ENCODE results near the gene LRRC7.

The LRRC7 gene

DNA sequence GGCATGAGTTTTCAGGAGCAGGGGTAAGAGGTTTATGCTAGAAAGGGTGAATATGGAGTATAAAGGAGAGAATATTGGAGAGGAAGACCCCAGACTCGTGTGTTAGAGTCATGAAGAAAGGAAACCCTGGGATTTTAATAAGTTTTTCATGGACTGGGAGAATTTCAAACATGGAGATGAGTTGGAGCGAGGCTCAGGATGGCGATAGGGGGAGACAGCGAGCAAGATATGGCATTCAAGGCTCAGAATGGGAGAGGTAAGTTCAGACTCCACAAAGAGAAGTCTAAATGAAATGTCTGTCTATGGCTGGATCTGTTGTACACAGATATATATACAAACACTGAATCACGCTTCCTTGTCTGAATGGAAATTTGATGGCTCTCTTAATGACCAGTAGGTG, 545.1 kb downstream of the LRRC7 start:
- DNase-seq = no peak

DNA sequence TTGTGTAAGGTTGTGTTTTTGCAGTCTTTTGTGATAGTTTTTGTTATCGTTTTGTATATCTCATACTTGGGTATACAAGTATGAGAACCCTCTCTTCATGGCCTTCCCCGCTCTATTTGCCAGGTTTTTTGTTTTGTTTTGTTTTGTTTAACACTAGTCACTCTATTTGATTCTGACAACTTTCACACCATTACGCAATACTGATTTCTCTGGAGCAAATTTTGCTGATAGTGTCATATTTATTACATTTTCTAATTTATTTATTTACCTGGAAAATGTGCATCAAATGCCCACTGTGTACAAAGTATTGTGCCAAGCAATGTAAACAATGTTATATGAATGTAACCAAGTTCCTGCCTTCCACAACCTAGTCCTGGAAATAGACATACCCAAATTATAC, 547.6 kb downstream of the LRRC7 start:
- DNase-seq = no peak

DNA sequence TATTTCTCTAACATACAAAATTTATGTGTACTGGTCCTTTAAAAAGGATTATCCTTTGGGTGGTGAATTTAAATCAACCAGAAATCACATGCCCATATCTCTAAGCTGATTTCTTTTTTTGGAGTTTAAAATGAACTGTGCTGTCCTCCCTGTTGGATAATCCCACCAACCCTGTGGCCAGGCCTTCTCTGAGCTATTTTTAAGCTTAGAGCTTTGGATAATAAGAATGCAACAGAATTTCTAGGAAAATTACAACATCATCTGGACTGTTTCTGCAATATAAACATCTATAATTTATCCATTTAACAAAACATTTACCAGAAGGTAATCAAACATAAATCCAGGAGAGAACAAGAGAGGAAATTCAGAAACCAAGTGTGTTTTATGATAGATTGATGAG, 549.3 kb downstream of the LRRC7 start:
- DNase-seq = no peak

DNA sequence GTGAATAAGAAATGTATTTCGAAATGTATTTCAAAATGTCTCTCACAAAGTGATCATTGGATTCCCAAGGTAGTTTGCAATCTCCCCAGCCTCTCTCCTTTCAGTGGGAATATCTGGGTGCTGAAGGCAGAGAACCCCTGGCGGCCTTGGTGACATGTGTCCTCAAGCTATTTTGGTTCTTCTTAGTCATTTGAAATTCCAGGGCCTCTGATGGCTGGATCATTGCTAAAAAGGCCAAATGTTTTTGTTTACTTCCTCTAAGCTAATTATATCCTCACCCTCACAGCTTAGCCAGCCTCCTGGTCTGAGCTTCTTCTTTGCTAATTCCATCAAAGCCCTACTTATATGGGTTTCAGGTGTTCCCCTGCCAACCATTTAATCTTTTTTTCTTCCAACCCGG, 566.4 kb downstream of the LRRC7 start:
- DNase-seq = no peak

DNA sequence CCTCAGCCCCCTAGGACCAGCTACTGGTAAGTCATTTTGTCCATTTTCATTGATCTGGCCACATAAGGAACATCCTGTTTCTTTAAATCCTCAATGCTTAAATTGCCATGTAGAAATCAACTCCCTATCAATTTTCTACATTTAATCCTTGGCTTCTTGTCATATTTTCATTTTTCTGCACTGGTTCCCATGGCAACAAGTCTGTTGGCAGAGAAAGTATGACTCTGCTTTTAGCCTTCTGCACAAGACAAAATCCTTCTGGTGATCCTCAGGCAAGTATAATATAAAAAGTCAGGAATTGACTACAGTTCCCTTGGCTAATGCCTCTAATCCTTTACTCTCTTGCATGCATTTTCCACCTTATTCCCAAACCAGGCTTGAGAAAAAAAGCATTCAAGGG, 572.6 kb downstream of the LRRC7 start:
- no peak for DNase-seq

DNA sequence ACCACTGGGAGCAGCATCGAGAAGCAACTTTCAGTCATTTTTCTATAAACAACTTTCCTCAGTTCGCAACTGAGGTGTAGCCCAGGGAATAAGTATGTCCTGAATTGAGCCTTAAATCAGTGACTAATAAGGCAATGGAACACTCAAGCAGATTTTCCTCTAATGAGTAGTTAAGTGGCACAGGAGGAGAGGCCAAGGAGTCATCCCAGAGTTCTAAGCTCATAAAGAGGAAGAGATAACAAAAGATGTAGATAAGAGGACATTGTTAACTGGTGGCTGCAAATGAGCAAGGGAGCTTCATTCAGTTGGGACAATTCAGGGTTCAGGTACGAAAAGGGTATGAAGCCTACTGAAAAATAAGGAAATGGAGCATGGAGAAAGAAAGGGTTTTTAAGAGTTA, 573.2 kb downstream of the LRRC7 start:
- DNase-seq = no peak

DNA sequence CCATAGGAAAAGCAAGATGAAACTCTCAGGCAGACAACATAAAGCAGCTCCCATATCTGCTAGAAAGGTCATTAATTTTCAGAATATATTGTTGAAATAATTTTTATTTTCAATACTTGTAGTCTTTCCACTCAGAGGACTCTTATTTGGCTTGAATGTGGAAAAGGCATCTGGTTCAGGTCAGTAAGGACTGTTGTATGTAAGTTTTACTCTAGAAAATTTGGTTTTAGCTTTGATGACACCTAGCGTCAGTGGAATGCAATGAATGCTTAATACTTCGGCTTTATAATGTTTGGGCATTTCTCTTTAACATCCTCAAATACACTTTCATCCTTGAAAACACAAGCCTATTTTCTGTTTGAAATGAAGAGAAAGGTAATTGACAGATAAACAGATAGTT, 574.4 kb downstream of the LRRC7 start:
- no peak for DNase-seq

DNA sequence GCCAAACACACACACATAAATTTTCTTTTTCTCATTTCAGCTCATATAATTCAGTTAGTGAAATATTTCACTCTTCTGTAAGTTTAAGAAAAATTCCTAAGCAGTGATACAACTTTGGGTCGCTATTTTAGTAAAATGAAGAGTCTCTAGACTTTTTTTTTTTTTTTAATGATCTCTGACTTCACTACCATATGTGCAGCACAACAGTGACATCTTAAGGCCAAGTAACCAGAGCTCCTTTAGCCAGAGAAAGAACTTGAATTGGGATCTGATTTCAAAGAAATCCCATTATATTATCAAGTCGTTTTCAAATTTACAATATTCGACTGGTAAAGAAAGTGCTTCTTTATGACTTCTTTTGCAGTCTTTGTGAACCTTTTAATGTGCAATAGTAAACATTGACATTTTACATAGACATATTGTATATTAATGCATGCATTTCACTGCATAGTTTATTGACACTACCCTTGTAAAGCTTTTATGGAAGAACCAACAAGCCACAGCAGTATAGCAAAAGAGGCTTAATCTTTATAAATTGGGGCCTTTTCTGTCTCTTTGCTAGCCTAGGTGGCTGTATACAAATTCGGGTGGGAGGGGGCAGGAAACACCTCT, 575.4 kb downstream of the LRRC7 start:
- no peak for DNase-seq

DNA sequence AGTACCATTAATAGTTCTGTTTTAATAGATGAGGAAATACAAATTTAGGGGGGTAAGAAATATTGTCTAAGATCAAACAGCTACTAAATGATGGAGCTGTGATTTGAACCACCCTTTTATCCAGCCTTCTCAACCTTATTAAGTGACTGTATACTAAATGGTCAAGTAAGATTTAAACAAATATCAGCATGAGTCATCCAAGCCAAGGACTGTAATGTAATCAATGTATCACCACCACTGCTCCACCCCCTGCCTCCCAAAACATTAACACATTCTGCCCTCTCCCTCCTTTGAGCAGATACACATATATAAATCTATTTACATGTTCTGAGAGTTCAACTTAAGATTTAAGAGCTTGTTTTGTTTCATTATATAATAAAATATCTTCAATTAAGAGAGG, 578.8 kb downstream of the LRRC7 start:
- DNase-seq = no peak

DNA sequence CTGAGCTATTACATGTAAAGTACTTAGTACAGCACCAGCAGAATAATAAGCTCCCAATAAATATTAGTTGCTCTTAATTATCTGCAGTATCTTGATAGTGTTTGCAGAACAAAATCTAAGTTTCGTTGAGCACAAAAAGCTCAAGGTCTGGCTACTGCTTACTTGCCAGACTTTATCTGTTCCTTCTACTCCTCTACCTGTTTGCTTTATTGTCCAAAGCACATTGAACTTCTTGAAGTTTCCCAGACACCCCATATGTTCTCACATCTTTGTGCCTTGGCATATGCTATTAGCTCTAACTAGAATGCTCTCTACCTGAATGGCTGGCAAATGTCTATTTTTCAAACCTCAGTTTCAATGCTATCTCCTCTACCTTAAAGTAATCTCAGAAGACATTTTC, 582.7 kb downstream of the LRRC7 start:
- DNase-seq = no peak

DNA sequence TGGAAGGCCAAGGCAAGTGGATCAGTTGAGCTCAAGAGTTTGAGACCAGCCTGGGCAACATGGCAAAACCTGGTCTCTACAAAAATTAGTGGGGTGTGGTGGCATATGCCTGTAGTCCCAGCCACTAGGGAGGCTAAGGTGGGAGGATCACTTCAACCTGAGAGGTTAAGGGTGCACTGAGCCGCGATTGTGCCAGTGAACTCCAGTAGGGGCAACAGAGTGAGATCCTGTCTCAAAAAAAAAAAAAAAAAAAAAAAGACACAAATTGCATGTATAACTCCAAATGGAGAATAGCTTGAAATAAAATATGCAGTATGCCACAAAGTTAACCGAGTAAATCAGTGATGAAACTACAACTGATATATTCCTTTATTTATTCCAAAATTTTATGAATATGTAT, 586.0 kb downstream of the LRRC7 start:
- no peak for DNase-seq

DNA sequence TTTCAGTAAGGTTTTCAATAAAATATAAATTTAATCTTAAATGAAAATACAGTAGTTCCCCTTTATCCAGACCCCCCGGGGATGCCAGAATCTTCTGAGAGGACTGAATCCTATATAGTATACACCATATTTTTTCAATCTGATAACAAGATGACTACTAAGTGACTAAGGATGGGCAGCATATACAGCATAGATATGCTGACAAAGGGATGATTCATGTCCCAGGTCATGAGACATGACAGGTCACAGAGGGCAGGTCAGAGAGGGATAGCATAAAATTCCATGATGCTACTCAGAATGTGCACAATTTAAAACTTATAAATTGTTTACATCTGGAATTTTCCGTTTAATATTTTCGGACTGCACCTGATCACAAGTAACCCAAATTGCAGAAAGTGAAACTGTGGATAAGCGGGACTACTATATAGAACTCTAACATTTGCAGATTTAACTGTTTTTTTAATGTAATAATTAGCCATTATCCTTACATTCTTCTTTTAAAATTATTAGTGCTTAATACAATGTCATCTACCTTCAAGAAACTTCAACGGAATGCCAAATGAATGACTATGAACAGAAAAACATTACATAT, 588.9 kb downstream of the LRRC7 start:
- no peak for DNase-seq

DNA sequence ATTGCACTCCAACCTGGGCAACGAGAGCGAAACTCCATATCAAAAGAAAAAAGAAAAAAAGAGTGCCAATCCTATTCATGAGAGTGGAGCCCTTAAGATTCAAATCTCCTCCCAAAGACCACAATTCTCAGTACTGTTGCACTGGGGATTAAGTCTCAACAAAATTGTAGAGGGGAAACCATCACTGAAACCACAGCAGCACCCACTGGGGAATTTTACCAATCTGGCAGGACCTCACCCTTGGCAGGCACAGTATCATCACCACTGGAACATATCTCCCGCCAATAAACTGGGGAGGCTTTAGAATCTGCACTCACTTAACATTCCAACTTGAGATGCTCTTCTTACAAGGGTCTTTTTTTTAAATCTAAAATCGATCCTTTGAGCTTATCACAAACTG, 596.6 kb downstream of the LRRC7 start:
- no peak for DNase-seq

DNA sequence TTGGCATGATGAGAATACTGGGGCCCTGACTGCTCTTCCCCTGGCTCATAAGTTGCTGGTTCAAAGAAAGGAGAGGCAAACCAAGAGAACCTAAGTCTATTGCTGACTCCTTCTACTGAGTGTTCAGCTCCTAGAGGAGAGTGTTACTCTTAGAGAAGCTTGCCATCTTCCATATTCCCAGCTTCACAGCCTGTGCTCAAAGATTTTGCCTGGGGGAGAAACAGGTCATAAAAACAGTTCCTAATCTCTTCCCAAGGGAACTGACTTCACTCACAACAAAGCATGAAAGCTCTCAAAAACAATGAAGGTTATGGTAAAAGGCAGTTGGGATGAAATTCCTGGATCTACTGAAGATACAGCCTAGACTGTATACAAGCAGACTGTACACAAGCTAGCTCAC, 600.6 kb downstream of the LRRC7 start:
- no peak for DNase-seq

DNA sequence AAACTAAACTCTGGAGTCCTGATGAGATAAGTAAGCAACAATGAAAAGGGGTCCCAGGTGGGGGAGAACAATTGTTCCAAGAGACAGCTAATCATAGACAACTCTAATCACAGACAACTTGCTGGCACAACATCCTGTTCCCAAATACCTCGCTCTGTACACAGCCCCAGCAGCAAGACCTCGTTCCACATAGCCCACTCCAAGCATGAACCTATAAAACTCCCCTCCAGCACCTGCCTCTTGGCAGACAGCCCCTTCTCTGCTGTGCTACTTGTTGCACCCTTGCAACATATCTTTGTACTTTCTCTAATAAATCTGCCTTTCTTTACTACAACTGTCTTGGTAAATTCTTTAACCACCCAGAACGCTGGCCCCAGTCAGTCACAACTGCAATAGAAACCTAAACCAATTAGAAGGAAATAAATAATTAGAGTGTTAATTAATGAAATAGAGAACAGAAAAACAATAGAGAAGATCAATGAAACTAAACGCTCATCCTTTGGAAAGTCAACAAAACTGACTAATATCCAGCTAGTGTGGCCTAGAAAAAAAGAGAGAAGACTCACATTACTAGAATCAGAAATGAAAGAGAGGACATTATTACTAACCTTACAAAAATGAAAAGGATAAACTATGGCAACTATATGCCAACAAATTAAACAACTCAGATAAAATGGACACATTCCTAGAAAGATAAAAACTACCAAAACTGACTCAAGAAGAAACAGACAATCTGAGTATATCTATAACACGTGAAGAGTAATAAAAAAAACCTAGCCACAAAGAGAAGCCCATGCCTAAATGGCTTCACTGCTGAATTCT, 601.5 kb downstream of the LRRC7 start:
- peak; percentile 54 for DNase-seq

DNA sequence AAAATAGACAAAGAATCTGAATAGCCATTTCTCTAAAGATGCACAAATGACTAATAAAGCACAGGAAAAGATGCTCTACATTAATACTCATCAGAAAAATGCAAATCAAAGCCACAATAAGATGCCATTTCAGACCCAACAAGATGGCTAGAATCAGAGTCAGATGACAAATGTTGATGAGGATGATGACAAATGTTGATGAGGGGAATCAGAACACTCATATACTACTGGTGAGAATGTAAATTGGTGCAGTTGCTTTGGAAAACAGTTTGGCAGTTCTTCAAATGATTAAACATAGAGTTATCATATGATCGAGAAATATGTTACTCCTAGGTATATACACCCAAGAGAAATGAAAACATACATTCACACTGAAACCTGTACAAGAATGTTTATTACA, 603.8 kb downstream of the LRRC7 start:
- DNase-seq = no peak
